ENCODE measurements around the gene SULT1E1.

DNA sequence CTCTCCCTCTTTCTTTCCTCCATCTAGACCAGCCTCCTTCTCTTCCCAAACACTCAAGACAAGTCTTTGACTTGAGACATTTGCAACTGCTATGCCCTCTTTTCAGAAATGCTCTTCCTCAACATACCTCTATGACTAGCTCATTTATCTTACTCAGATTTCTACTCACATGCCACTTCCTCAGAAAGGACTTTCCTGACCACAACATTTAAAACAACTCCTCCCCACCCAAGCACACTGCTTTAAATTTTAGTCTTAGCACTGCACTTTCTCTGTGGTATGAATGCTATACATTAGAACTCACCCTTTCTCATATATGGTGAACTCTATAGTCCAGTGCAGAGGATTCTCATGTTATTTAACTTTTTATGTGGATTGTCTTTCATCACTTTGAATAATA is 28.4 kb upstream of the SULT1E1 start:
- TF ChIP-seq CTCF (IDR thresholded peaks at IDR 0.05) = no peak
- no peak for TF ChIP-seq POLR2A (IDR thresholded peaks at IDR 0.05)
